GM12878 (cell line): Measurements from ENCODE around the gene TMEM170B.

ENCODE experiments used
- BACH1 ChIP-seq: fragments of 450-650 bp; IDR thresholded peaks from 2 replicates; pipeline ENCODE4 v1.6.1; 2017; ENCODE audit warnings: mild to moderate bottlenecking, borderline replicate concordance
- CHD2 ChIP-seq: IDR thresholded peaks from 2 replicates; pipeline ENCODE4 v1.6.1; 2011; ENCODE audit warnings: low read depth, low read length, improper control_type of control experiment, borderline replicate concordance
- EZH2 ChIP-seq: IDR thresholded peaks from 2 replicates; pipeline ENCODE4 v1.6.1; 2012; ENCODE audit warnings: low read depth, mild to moderate bottlenecking, control low read depth, inconsistent platforms, low read length, borderline replicate concordance; ENCODE audit not compliant: control insufficient read depth
- KDM1A ChIP-seq: fragments of 200-600 bp; sonication (generic); IDR thresholded peaks from 2 replicates; pipeline ENCODE4 v1.6.1; 2016; ENCODE audit warnings: borderline replicate concordance
- MYC ChIP-seq: IDR thresholded peaks from 2 replicates; pipeline ENCODE4 v1.6.1; 2011; ENCODE audit warnings: mild to moderate bottlenecking, low read length, moderate library complexity, inconsistent platforms; ENCODE audit not compliant: insufficient read depth, insufficient replicate concordance, insufficient read length, severe bottlenecking
- RAD21 ChIP-seq: IDR thresholded peaks from 2 replicates; pipeline ENCODE4 v1.6.1; 2011; ENCODE audit warnings: mild to moderate bottlenecking, low read depth, low read length, moderate library complexity; ENCODE audit not compliant: insufficient read depth
- TF ChIP-seq, protein P1 (sequence below), 3 experiments: IDR thresholded peaks in 2 of 3; conservative IDR thresholded peaks in 1 of 3; 2 replicates each; pipeline ENCODE4 v1.5.1; 2011; ENCODE audit warnings: low read depth in 3 of 3, low read length in 3 of 3, mild to moderate bottlenecking in 3 of 3, control low read depth in 2 of 3, moderate library complexity in 2 of 3, inconsistent platforms in 1 of 3, mixed read lengths in 1 of 3; ENCODE audit not compliant: control insufficient read depth in 2 of 3, insufficient read depth in 1 of 3; ENCODE audit errors: extremely low read depth in 1 of 3
- TF ChIP-seq, protein P2 (sequence below): fragments of 450-650 bp; formaldehyde crosslinking; IDR thresholded peaks from 2 replicates; pipeline ENCODE4 v1.4.0; 2020; ENCODE audit warnings: mild to moderate bottlenecking, moderate library complexity

DNA sequence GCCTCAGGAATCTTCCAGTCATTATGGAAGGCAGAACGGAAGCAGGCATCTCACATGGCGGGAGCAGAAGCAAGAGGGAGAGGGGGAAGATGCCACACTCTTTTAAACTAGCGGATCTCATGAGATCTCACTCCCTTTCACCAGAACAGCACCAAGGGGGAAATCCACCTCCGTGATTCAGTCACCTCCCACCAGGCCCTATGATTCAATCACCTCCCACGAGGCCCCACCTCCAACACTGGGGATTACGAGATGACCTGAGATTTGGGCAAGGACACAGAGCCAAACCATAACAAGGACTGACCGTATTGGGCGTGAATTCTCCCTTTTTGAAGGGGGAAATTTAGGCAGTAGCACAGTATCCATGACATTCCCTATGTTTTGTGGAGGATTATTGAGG, 88.8 kb downstream of the TMEM170B start:
- TF ChIP-seq, protein P1, sequence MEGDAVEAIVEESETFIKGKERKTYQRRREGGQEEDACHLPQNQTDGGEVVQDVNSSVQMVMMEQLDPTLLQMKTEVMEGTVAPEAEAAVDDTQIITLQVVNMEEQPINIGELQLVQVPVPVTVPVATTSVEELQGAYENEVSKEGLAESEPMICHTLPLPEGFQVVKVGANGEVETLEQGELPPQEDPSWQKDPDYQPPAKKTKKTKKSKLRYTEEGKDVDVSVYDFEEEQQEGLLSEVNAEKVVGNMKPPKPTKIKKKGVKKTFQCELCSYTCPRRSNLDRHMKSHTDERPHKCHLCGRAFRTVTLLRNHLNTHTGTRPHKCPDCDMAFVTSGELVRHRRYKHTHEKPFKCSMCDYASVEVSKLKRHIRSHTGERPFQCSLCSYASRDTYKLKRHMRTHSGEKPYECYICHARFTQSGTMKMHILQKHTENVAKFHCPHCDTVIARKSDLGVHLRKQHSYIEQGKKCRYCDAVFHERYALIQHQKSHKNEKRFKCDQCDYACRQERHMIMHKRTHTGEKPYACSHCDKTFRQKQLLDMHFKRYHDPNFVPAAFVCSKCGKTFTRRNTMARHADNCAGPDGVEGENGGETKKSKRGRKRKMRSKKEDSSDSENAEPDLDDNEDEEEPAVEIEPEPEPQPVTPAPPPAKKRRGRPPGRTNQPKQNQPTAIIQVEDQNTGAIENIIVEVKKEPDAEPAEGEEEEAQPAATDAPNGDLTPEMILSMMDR (IDR thresholded peaks at IDR 0.05 in 2 of 3, conservative IDR thresholded peaks at IDR 0.05 in 1 of 3; ENCODE audit: control insufficient read depth in 2 of 3, extremely low read depth in 1 of 3, insufficient read depth in 1 of 3, low read depth in 3 of 3, low read length in 3 of 3): no peak
- TF ChIP-seq KDM1A: no peak
- TF ChIP-seq, protein P2, sequence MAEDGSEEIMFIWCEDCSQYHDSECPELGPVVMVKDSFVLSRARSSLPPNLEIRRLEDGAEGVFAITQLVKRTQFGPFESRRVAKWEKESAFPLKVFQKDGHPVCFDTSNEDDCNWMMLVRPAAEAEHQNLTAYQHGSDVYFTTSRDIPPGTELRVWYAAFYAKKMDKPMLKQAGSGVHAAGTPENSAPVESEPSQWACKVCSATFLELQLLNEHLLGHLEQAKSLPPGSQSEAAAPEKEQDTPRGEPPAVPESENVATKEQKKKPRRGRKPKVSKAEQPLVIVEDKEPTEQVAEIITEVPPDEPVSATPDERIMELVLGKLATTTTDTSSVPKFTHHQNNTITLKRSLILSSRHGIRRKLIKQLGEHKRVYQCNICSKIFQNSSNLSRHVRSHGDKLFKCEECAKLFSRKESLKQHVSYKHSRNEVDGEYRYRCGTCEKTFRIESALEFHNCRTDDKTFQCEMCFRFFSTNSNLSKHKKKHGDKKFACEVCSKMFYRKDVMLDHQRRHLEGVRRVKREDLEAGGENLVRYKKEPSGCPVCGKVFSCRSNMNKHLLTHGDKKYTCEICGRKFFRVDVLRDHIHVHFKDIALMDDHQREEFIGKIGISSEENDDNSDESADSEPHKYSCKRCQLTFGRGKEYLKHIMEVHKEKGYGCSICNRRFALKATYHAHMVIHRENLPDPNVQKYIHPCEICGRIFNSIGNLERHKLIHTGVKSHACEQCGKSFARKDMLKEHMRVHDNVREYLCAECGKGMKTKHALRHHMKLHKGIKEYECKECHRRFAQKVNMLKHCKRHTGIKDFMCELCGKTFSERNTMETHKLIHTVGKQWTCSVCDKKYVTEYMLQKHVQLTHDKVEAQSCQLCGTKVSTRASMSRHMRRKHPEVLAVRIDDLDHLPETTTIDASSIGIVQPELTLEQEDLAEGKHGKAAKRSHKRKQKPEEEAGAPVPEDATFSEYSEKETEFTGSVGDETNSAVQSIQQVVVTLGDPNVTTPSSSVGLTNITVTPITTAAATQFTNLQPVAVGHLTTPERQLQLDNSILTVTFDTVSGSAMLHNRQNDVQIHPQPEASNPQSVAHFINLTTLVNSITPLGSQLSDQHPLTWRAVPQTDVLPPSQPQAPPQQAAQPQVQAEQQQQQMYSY (CRISPR knock-in tag): no peak
- no peak for TF ChIP-seq EZH2
- no peak for TF ChIP-seq MYC
- no peak for TF ChIP-seq CHD2
- TF ChIP-seq RAD21: no peak
- TF ChIP-seq BACH1: no peak
